ENCODE results near the gene SCN8A.
"Not testable (repeated sequence)": the region's sequence is repeated elsewhere in the genome, so short reads cannot be mapped to it uniquely, and the experiment has no call there.

SCN8A gene

DNA sequence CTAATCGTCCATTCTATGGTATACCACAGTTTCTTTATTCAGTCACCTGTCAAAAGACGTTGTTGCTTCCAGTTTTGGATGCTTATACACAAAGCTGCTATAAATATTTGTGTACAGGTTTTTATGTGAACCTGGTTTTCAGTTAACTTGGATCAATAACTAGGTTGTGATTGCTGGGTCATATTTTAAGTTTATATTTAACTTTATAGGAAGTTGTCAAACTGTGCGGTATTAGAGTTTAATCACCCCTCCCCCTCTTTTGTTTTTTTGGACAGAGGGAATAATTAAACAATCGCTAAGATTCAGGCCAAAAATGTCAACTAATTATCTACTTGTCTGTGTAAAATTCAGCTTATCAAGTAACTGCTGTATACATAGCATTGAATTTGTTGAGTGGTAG, 34.3 kb downstream of the SCN8A start:
- DNase-seq, result no peak

GRCh38 chr12:51626115-51626514, 35.1 kb downstream of the SCN8A start:
- no peak for DNase-seq

DNA sequence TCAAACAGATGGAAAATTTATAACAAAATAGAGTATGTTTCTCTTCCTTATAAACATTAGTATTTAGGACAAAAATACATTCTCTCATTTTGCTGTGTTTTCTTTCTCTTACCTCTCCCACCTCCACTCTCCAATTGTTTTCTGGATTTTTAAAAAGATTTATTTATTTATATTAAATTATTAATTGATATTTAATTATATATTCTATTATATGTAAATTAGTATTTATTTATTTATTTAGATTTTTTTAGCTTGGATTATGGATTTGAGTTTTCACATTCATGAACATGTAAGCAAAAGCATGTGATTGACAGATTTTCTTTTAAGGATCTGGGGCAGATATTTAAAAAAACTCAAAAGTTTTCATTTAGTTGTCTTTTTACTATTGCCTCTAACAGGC, 35.6 kb downstream of the SCN8A start:
- DNase-seq, result no peak

GRCh38 chr12:51630256-51630880, 39.3 kb downstream of the SCN8A start:
- DNase-seq, result no peak

- DNase-seq, result no peak
Measured at GRCh38 chr12:51630986-51631385, 40.0 kb downstream of the SCN8A start.

GRCh38 chr12:51631591-51631990, 40.6 kb downstream of the SCN8A start:
- peak; percentile 71 for DNase-seq

DNA sequence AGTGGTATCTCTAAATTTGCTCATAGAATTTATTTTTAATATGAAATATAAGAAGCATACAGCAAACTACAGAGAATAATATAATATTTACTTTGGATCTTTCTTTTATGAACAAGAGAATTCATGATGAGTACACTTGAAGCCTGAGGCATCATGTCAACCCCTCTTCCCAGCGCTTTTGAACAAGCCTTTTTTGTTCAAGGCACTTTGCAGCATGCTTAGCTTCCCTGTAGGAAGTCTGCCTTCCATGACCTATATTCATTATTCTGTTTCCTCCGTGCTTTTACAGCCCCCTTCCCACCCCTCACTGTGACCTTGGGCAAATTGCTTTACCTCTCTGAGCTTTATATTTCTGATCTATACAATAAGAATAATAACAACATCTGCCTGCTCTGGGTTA, 41.6 kb downstream of the SCN8A start:
- no peak for DNase-seq

- peak; percentile 52 for DNase-seq
Measured at GRCh38 chr12:51635346-51635745, 44.3 kb downstream of the SCN8A start.

DNA sequence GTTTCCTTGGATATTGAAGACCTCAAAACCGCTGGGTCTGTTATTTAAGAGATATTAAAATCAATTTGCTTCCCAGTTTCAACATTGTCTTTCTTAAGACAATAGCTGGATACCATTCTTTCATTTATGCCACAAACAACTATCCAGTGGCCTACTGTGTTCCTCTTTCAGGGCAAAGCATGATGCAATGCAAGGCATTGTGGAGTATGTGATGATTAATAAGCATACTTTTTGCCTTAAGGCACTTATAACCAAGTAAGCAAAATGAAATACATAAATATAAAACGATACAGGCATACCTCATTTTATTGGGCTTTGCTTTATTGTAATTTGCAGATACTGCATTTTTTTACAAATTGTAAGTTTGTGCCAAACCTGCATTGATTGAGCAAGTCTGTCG, 45.5 kb downstream of the SCN8A start:
- peak; percentile 57 for DNase-seq

GRCh38 chr12:51636986-51637385, 46.0 kb downstream of the SCN8A start:
- DNase-seq, result no peak

DNA sequence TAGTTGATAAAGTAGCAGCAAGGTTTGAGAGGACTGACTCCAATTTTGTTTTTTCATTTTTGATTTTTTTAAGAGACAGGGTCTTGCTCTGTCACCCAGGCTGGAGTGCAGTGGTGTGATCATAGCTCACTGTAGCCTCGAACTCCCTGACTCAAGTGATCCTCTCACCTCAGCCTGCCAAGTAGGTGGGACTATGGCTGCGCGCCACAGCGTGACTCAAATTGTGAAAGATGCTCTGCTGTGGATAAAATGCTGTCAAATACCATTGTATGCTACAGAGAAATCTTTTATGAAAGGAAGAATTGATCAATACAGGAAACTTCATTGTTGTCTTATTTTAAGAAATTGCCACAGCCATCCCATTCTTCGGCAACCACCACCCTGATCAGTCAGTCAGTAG, 48.3 kb downstream of the SCN8A start:
- DNase-seq, result peak; percentile 65

- no peak for DNase-seq
Measured at GRCh38 chr12:51642286-51642685, 51.3 kb downstream of the SCN8A start.

GRCh38 chr12:51643951-51644350, 52.9 kb downstream of the SCN8A start:
- no peak for DNase-seq

DNA sequence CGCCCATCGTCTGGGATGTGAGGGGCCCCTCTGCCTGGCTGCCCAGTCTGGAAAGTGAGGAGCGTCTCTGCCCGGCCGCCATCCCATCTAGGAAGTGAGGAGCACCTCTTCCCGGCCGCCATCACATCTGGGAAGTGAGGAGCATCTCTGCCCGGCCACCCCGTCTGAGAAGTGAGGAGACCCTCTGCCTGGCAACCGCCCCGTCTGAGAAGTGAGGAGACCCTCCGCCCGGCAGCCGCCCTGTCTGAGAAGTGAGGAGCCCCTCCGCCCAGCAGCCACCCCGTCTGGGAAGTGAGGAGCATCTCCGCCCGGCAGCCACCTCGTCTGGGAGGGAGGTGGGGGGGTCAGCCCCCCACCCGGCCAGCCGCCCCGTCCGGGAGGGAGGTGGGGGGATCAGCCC, 53.7 kb downstream of the SCN8A start:
- DNase-seq, result not testable (repeated sequence)

DNA sequence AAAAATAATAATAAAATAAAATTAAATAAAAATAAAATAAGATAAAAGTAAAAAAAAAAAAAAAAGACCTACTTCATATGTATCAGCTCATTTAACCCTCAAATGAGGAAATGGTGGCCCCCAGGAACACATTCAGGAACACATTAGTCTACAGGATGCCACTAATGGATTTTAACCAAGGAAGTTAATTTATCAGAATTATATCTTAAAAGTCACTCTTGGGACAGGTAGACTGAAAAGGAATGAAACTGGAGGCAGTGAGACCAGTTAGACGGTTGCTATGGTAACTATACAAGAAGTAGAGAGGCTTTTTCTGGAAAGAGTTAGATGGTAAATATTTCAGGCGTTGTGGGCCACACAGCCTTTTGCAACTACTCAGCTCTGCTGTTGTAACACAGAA, 54.9 kb downstream of the SCN8A start:
- DNase-seq, result no peak

DNA sequence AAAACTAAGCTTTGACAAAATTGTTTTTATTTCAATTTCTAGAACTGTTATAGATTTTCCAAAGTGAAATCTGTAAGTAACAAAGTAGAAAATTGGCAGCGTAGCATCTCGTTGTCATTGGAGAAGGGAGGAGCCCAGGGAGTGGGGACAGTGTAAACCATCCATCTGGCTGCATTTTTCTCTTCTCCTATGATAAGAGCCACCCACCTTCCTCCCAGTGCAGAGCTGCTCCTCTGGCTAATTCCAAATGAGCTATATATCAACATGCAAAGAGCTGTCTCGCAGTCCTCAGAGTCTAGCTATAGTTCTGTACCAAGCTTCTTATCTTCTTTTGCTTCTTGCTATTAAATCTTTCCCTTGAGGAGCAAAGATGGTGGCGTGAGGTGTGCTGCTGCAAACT, 56.6 kb downstream of the SCN8A start:
- DNase-seq, result no peak

- DNase-seq, result no peak
Measured at GRCh38 chr12:51653431-51653830, 62.4 kb downstream of the SCN8A start.

DNA sequence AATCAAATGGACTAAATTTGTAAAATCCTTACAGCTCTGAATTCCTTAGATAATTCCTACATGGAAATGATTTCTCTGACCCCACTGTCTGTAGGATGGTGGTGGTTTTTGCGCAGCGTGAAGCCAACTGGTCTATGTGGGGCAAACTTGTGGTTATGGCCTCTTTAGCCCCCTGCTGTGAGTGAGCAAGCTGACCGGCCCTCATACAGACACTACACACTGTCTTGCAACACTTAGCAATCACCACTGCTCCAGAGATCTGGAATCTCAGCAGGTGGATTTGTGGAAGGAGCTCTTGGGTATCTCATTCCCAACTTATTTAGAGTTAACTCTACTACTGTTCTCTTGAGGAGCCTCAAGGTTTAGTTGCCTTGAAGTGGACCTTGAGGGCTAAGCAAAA, 70.2 kb downstream of the SCN8A start:
- DNase-seq, result no peak

GRCh38 chr12:51661836-51662235, 70.8 kb downstream of the SCN8A start:
- no peak for DNase-seq

GRCh38 chr12:51662728-51663154, 71.7 kb downstream of the SCN8A start:
- no peak for DNase-seq

DNA sequence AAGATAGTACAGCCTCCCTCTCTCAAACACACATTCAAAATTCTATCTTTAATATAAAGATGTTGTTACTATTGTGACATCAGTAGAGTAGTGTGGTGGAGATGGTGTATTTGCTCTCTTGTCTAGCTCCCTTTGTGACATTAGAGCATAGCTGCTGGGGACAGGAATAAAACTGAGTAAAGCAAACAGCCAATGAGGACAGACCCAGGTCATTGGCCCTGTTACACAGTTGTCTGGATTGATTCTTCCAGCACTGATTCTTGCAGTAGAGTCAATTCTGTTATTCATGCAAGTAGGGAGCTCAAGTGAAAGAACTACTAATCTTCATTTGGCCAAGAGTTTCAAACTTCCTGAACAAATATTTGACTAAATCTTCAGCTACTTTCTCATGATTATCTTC, 72.4 kb downstream of the SCN8A start:
- no peak for DNase-seq

GRCh38 chr12:51666696-51667095, 75.7 kb downstream of the SCN8A start:
- DNase-seq, result peak; percentile 12

DNA sequence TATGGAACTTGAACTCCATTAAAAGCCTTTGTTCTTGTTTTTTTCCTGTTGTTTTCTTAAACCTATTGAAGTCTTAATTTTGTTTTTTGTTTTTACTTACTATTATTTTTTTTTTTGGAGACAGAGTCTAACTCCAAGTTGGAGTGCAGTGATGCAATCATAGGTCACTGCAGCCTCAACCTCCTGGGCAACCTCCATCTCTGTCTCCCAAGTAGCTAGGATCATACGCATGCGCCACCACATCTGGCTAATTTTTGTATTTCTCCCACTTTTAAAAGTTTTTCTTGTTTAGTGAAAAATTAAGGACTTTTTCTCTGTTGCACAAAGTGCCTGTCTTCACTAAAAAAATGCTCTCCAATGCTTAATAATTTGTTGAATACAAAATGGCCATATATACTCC, 76.2 kb downstream of the SCN8A start:
- no peak for DNase-seq

- DNase-seq, result no peak
Measured at GRCh38 chr12:51669271-51669670, 78.2 kb downstream of the SCN8A start.

DNA sequence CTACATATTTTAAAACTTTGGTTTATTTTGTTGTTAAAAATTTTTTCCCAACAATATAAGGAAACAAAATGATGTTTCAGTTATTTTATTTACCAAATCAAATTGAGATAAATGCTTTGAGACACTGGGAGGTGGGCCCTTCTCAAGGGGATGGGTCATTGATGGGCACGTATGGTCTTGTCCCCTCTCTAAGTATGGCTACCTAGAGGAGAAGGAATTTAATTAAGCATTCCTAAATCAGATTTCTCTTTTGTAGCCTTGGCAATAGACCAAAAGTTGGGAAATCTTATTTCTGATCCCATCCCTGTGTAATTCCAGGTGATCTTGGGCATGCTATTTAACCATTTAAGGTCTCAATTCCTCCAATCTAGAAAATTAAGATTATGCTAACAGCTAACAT, 79.0 kb downstream of the SCN8A start:
- no peak for DNase-seq

DNA sequence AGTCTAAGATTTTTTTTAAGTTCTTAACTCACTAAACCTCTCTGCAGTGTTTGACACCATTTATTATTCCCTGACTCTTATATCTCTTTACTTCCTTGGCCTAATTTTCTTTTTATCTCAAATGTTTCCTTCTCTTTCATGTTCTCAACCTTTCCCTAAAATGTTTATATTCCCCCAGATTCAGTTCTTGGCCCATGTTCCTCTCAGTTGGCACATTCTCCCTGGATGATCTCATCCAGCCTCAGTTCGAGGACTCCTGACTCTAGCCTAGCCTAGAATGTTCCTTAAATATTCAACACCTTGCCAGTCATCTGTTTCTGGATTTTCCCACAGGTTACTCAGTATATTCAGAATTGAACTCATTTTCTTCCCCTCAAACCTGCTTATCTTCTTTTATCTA, 81.3 kb downstream of the SCN8A start:
- no peak for DNase-seq
